MM.1S (cell line): ENCODE results near the gene KLF1.
"Not testable (repeated sequence)": the region's sequence is repeated elsewhere in the genome, so short reads cannot be mapped to it uniquely, and the experiment has no call there.

Experiments used
- DNase-seq: peaks from one replicate; pipeline ENCODE4 v3.0.0-alpha.2; 2015
- H2AFZ ChIP-seq: fragments of 300-600 bp; sonication (generic); 2 replicates; pipeline ENCODE4 v1.6.0; 2016; ENCODE audit warnings: antibody characterized with exemption, low read length
- H3F3A ChIP-seq: fragments of 300-600 bp; sonication (generic); 2 replicates; pipeline ENCODE4 v1.6.1; 2016; ENCODE audit warnings: mild to moderate bottlenecking, antibody characterized with exemption, low read length, moderate library complexity, mixed read lengths; ENCODE audit not compliant: insufficient read depth
- H3K27ac ChIP-seq: fragments of 300-600 bp; sonication (generic); 2 replicates; pipeline ENCODE4 v1.5.1; 2016; ENCODE audit warnings: mild to moderate bottlenecking, low read length
- H3K27me3 ChIP-seq: fragments of 300-600 bp; sonication (generic); replicated peaks from 2 replicates; pipeline ENCODE4 v1.6.0; 2016; ENCODE audit warnings: low read length; ENCODE audit not compliant: insufficient read depth
- H3K36me3 ChIP-seq: fragments of 300-600 bp; sonication (generic); replicated peaks from 2 replicates; pipeline ENCODE4 v1.6.1; 2016; ENCODE audit warnings: mild to moderate bottlenecking, low read length, mixed read lengths; ENCODE audit not compliant: insufficient read depth
- H3K4me1 ChIP-seq: fragments of 300-600 bp; sonication (generic); 2 replicates; pipeline ENCODE4 v1.6.1; 2016; ENCODE audit warnings: low read length, mixed read lengths
- H3K4me2 ChIP-seq: fragments of 300-600 bp; sonication (generic); 2 replicates; pipeline ENCODE4 v1.6.0; 2016; ENCODE audit warnings: low read depth, low read length
- H3K4me3 ChIP-seq: fragments of 300-600 bp; sonication (generic); 2 replicates; pipeline ENCODE4 v1.5.1; 2016; ENCODE audit warnings: low read length, mixed read lengths
- H3K79me2 ChIP-seq: fragments of 300-600 bp; sonication (generic); 2 replicates; pipeline ENCODE4 v1.6.1; 2016; ENCODE audit warnings: mixed run types, low read length, mixed read lengths
- H3K9ac ChIP-seq: fragments of 300-600 bp; sonication (generic); 2 replicates; pipeline ENCODE4 v1.6.1; 2016; ENCODE audit warnings: low read length, mixed read lengths
- H3K9me2 ChIP-seq: fragments of 300-600 bp; sonication (generic); replicated peaks from 2 replicates; pipeline ENCODE4 v1.6.1; 2016; ENCODE audit warnings: mild to moderate bottlenecking, low read length, mixed read lengths; ENCODE audit not compliant: insufficient read depth
- H3K9me3 ChIP-seq: fragments of 300-600 bp; sonication (generic); replicated peaks from 2 replicates; pipeline ENCODE4 v1.6.1; 2016; ENCODE audit warnings: mild to moderate bottlenecking, low read length, mixed read lengths; ENCODE audit not compliant: insufficient read depth
- H4K20me1 ChIP-seq: fragments of 300-600 bp; sonication (generic); 2 replicates; pipeline ENCODE4 v1.6.1; 2016; ENCODE audit warnings: mild to moderate bottlenecking, low read length, moderate library complexity, mixed read lengths; ENCODE audit not compliant: insufficient read depth
- CTCF ChIP-seq: fragments of 300-600 bp; sonication (generic); IDR thresholded peaks from 2 replicates; pipeline ENCODE4 v1.5.1; 2016; ENCODE audit warnings: antibody characterized with exemption, low read length, mixed read lengths
- EZH2 ChIP-seq: fragments of 300-600 bp; sonication (generic); optimal IDR thresholded peaks from 2 replicates; pipeline ENCODE3; 2017; ENCODE audit warnings: low read depth, mild to moderate bottlenecking, antibody characterized with exemption, low read length, mixed read lengths
- EZH2phosphoT487 ChIP-seq: fragments of 300-600 bp; sonication (generic); IDR thresholded peaks from 2 replicates; pipeline ENCODE4 v1.6.1; 2018; ENCODE audit warnings: antibody characterized with exemption, low read length

The KLF1 gene

DNA sequence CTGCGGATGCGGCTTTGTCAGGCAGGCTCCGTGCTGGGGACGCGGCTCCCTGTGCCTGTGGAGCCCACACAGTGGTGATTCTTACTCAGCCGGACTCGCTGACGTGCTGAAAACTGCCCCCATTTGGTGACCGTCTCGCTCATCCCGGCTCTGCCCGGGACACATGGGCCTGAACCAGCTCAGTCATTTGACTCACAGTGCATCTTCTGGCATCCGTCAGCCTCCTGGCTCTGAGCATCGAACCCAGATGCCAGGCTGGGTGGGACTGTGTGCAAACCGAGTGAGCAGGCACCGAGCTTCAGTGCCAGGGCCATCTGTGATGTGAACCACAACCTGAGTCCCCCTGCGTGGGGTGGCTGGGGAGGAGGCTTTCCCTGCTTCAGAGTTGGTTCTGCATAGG, 9.5 kb upstream of the KLF1 start:
- H3K4me1 ChIP-seq: peaks cover 22% of the 10 kb centered on the region
- H2AFZ ChIP-seq: no peak overlapping the region
- H3K79me2 ChIP-seq: peaks cover 17% of the 10 kb centered on the region
- DNase-seq: no peak
- H3K27me3 ChIP-seq: no peaks in the 10 kb centered on the region
- no peaks in the 10 kb centered on the region for H4K20me1 ChIP-seq
- no peaks in the 10 kb centered on the region for H3K9me3 ChIP-seq
- no peak overlapping the region for H3K9ac ChIP-seq
- no peaks in the 10 kb centered on the region; the same call in 1 of the 2 replicates for H3K36me3 ChIP-seq
- H3K9me2 ChIP-seq: no peaks in the 10 kb centered on the region
- peaks cover 17% of the 10 kb centered on the region for H3F3A ChIP-seq
- no peak overlapping the region for H3K4me3 ChIP-seq
- no peak overlapping the region for H3K4me2 ChIP-seq
- H3K27ac ChIP-seq: no peak overlapping the region
- TF ChIP-seq EZH2phosphoT487: no peak
- no peak for TF ChIP-seq CTCF
- TF ChIP-seq EZH2: no peak

- Histone ChIP-seq H3K9me3 (no peaks in the 10 kb centered on the region), H3K27me3 (no peaks in the 10 kb centered on the region), H3K4me3 (no peak overlapping the region), H3K4me2 (no peak overlapping the region), H3K27ac (no peak overlapping the region), H2AFZ (no peak overlapping the region), H3K9me2 (no peaks in the 10 kb centered on the region), H3F3A (no peaks in the 10 kb centered on the region), H3K79me2 (peaks cover 22% of the 10 kb centered on the region), H4K20me1 (no peaks in the 10 kb centered on the region), H3K4me1 (peaks cover 5% of the 10 kb centered on the region; the same call in 1 of the 2 replicates), H3K9ac (no peak overlapping the region), H3K36me3 (no peaks in the 10 kb centered on the region; the same call in 1 of the 2 replicates)
- DNase-seq: no peak
- TF ChIP-seq EZH2: no peak
Observed at GRCh38 chr19:12893582-12893981, 6.6 kb upstream of the KLF1 start.

DNA sequence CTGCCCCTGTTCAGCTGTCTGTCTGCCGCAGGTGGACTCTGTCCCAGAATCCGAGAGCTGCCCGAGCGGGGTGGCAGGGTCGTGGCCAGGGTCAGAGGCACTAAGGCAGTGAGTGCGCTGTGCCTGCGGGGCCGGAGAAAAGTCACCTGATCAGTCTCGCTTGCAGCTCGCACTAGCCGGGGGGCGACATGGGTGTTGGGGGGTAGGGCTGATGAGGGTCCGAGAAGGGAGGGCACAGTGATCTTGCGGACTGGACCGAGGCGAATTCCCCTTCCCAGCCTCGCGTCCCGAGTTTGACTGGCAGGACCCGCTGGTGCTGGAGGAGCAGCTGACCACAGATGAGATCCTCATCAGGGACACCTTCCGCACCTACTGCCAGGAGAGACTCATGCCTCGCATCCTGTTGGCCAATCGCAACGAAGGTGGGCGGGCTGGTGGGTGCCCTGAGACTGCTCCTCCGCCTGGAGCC, 4.6 kb upstream of the KLF1 start:
- no peak for TF ChIP-seq CTCF
- no peak for TF ChIP-seq EZH2
- TF ChIP-seq EZH2phosphoT487: no peak
- H3K27ac ChIP-seq: peak overlapping the region; percentile 49; the same call in 1 of the 2 replicates
- peak overlapping the region; percentile 33; the same call in 1 of the 2 replicates for H2AFZ ChIP-seq

GRCh38 chr19:12890787-12891552, 4.0 kb upstream of the KLF1 start, which contains the start of gene GCDH:
Gene GCDH, plus strand, starts transcription at chr19:12891160. Its CDS starts 145 bp downstream, at chr19:12891305.
- Histone ChIP-seq H3K9me2 (no peaks in the 10 kb centered on the region), H3K4me3 (peak within 1 kb of the TSS; percentile 90), H3K27ac (peak within 1 kb of the TSS; percentile 49; the same call in 1 of the 2 replicates), H3K36me3 (no peaks in the 10 kb centered on the region), H3K27me3 (no peaks in the 10 kb centered on the region), H3K9me3 (no peaks in the 10 kb centered on the region), H3F3A (no peaks in the 10 kb centered on the region), H2AFZ (peak within 1 kb of the TSS; percentile 66), H3K79me2 (peaks cover 20% of the 10 kb centered on the region), H3K4me2 (peak within 1 kb of the TSS; percentile 94), H3K4me1 (peaks cover 10% of the 10 kb centered on the region), H3K9ac (peak within 1 kb of the TSS; percentile 81), H4K20me1 (no peaks in the 10 kb centered on the region)
- peak; percentile 100 for DNase-seq
- no peak for TF ChIP-seq EZH2
- TF ChIP-seq EZH2phosphoT487: no peak
- no peak for TF ChIP-seq CTCF

More for the DNA sequence above, 4.6 kb upstream of the KLF1 start:
- Histone ChIP-seq H3K27me3 (no peaks in the 10 kb centered on the region), H4K20me1 (no peaks in the 10 kb centered on the region), H3K4me3 (peak overlapping the region; percentile 90), H3K4me1 (peaks cover 5% of the 10 kb centered on the region; the same call in 1 of the 2 replicates), H3K79me2 (peaks cover 22% of the 10 kb centered on the region), H3F3A (no peaks in the 10 kb centered on the region), H3K4me2 (peak overlapping the region; percentile 94), H3K9ac (peak overlapping the region; percentile 81), H3K9me3 (no peaks in the 10 kb centered on the region), H3K9me2 (no peaks in the 10 kb centered on the region), H3K36me3 (no peaks in the 10 kb centered on the region)
- peak; percentile 26 for DNase-seq

DNA sequence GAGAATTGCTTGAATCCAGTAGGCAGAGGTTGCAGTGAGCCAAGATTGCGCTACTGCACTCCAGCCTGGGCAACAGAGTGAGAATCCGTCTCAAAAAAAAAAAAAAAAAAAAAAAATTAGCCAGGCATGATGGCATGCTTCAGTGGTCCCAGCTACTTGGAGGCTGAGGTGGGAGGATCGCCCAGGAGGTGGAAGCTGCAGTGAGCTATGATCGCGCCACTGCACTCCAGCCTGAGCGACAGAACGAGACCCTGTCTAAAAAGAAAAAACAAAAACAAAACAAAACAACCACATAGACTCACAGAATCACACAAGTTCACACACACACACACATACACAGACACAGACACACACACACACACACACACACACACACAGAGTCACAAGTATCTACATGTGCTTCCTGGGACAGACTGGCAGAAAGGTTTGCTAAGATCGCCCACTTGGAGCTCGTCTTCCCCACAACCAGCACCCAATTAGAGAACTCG, 3.3 kb upstream of the KLF1 start:
- H3K27ac ChIP-seq: peak overlapping the region; percentile 18; the same call in 1 of the 2 replicates
- DNase-seq, H3K36me3 ChIP-seq, H3K9me2 ChIP-seq, H3K9me3 ChIP-seq, H3K27me3 ChIP-seq, H3F3A ChIP-seq, H4K20me1 ChIP-seq: not testable (repeated sequence)
- peak overlapping the region; percentile 66; the same call in 1 of the 2 replicates for H2AFZ ChIP-seq
- H3K9ac ChIP-seq: peak overlapping the region; percentile 12; the same call in 1 of the 2 replicates
- peak overlapping the region; percentile 47 for H3K4me3 ChIP-seq
- peaks cover 20% of the 10 kb centered on the region for H3K79me2 ChIP-seq
- H3K4me1 ChIP-seq: peaks cover 11% of the 10 kb centered on the region
- H3K4me2 ChIP-seq: peak overlapping the region; percentile 80
